RWPE1 (cell line): Measurements from ENCODE around the gene MRGPRG.

Experiments
- CTCF ChIA-PET: fragments of 350-600 bp; sonication (Branson Sonifier 250); formaldehyde crosslinking; extraction: SDS; loops from one replicate; lab custom pipeline; 2021; lab: Yijun Ruan, JAX
- POLR2A ChIA-PET: fragments of 400-600 bp; formaldehyde crosslinking; extraction: SDS; loops from one replicate; lab custom pipeline; 2020; ENCODE audit warnings: antibody characterized with exemption; ENCODE audit not compliant: low non-redundant PET; lab: Yijun Ruan, JAX
- DNase-seq: peaks from one replicate; pipeline ENCODE4 v3.0.0; 2012; ENCODE audit warnings: low spot score
- H3K27ac ChIP-seq: fragments of 450-650 bp; 2 replicates; pipeline ENCODE4 v1.5.1; 2017
- TF ChIP-seq, protein P1 (sequence below): fragments of 450-650 bp; conservative IDR thresholded peaks from 2 replicates; pipeline ENCODE4 v1.5.1; 2017; ENCODE audit warnings: low read depth, mild to moderate bottlenecking

Gene MRGPRG

DNA sequence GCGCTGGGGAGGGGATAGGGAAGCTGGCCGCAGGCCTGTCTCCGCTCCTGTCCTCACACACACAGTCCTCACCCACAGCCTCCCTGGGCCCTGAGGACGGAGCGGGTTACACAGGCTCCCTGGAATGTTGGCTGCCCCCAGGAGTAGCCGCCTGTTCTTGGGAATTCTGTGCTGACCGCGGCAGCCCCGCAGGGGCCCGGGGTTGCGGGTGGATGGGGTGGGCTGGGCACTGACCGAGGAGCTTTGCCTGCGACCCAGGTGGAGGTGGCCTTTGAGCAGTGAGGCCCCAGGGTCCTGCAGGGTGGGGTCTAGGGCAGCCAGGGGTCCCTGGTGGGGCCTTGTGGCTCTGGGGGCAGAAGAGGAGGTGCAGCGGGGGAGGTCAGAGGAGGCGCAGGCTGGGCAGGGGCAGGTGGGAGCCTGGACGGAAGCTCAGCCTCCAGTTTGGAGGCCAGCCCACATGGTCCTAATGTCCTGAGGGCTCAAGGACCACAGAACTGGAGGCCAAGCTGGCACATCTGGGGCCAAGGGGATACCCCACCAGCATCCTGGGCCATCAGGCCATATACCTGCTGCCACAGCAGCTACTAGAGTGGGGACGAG is 6.6 kb upstream of the MRGPRG start:
- ChIA-PET CTCF (interaction anchor here (0.6 kb wide), 1 partner anchor 9 kb away, joined by 3 read pairs; no protein-coding TSS in a partner anchor), POLR2A (no interaction called here)
- DNase-seq, result no peak
- TF ChIP-seq, protein P1, sequence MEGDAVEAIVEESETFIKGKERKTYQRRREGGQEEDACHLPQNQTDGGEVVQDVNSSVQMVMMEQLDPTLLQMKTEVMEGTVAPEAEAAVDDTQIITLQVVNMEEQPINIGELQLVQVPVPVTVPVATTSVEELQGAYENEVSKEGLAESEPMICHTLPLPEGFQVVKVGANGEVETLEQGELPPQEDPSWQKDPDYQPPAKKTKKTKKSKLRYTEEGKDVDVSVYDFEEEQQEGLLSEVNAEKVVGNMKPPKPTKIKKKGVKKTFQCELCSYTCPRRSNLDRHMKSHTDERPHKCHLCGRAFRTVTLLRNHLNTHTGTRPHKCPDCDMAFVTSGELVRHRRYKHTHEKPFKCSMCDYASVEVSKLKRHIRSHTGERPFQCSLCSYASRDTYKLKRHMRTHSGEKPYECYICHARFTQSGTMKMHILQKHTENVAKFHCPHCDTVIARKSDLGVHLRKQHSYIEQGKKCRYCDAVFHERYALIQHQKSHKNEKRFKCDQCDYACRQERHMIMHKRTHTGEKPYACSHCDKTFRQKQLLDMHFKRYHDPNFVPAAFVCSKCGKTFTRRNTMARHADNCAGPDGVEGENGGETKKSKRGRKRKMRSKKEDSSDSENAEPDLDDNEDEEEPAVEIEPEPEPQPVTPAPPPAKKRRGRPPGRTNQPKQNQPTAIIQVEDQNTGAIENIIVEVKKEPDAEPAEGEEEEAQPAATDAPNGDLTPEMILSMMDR, result no peak
- H3K27ac ChIP-seq, result no peak overlapping the region

DNA sequence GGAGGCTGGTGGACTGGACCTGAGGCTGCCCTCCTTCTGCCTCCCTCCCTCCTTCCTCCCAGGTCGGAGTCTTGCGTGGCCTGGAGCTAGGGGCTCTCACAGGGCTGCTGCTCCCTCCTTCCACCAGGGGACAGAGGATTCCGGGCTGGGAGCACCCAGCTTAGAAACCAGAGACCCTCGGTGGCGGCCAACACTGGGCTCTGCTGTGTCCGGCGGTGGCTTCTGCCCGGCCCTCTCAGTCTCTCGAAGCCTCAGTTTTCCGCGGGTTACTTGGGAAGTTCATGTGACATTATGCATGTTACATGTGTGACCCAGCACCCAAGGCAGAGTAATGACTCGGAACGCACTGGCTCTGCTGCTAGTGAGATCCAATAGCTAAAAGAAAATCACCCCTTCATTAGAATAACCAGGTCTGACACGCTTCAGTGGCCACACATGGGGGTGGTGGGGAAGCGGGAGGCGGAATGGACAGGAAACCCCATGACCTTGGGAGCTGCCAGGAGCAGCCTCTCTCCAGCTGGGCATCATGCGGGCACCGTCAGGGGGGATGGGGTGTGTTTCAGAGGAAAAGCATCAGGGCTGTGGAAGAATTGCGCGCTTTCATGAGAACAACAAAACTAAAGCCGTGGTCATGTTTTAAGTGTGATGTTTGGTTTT is 5.9 kb upstream of the MRGPRG start:
- ChIA-PET CTCF (interaction anchor here (0.6 kb wide), 1 partner anchor 8 kb away, joined by 3 read pairs; no protein-coding TSS in a partner anchor), POLR2A (interaction anchor here (0.6 kb wide), 1 partner anchor 55 kb away, joined by 3 read pairs; no protein-coding TSS in a partner anchor)
- TF ChIP-seq, protein P1, result no peak
- no peak overlapping the region for H3K27ac ChIP-seq
- DNase-seq, result no peak

DNA sequence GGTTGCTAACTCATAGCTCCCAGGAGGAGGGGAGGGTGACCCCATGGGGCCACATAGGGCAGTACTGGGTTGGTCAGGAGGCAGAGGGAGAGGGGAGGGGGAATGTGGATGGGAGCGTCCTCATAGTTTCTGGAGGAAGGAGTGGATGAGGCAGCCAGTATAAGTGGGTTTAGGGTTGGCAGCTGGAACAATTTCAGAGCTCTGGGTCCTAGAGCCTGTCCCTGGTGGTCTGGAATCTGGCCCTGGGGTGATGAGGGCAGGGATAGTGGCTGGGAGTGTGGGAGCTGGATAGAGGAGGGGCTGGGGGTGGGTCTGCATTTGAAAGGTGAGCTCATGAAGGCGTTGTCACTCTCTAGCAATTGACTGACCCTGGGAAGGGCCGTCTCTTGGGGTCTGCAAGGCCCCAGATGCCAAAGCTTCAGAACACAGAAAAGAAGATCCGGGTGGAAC is 5.3 kb upstream of the MRGPRG start:
- H3K27ac ChIP-seq, result no peak overlapping the region
- TF ChIP-seq, protein P1, result no peak
- ChIA-PET POLR2A (no interaction called here), CTCF (no interaction called here)
- no peak for DNase-seq

DNA sequence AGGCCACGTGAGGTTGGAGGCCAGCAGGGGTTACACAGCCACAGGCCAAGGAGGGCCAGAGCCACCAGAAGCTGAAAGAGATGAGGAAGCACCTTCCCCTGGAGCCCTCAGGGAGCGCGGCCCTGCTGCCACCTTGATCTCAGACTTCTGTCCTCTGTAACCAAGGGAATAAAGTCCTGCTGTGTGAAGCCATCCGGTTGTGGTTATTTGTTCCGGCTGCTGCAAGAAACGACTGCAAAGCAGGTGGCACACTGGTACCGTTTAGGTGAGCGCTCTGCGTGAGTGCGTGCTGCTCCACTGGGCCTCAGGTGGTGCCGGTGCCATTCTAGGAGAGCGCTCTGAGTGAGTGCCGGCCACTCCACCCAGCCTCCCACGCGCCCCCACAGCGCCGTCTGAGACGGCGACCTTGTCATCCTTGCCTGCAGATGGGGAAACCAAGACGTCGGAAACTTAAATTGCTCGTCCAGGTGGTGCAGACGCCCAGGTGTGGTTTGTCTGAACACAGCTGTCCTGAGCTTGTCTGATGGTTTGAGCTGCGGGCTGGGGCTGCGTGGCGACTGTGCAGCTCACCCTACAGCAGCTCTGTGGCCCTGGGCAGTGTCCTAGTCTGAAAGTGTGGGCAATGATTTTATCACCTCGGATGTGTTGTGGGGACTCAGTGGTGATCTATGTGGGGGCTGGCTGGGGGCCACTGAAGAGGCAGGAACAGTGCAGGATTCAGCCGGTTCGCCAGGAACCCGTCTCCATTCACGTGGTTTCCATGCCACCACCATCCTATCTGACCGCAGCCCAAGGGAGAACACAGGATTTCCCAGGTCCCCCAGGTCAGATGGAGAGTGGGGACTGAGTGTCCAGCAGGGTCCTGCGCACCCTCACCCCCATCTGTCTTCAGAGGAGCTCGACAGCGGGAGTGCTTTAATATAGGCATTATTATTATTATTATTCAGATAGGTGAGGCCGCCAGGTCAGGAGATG is 4.6 kb upstream of the MRGPRG start:
- H3K27ac ChIP-seq, result no peak overlapping the region
- POLR2A ChIA-PET, result no interaction called here
- CTCF ChIA-PET, result no interaction called here
- DNase-seq, result no peak
- TF ChIP-seq, protein P1, result no peak

DNA sequence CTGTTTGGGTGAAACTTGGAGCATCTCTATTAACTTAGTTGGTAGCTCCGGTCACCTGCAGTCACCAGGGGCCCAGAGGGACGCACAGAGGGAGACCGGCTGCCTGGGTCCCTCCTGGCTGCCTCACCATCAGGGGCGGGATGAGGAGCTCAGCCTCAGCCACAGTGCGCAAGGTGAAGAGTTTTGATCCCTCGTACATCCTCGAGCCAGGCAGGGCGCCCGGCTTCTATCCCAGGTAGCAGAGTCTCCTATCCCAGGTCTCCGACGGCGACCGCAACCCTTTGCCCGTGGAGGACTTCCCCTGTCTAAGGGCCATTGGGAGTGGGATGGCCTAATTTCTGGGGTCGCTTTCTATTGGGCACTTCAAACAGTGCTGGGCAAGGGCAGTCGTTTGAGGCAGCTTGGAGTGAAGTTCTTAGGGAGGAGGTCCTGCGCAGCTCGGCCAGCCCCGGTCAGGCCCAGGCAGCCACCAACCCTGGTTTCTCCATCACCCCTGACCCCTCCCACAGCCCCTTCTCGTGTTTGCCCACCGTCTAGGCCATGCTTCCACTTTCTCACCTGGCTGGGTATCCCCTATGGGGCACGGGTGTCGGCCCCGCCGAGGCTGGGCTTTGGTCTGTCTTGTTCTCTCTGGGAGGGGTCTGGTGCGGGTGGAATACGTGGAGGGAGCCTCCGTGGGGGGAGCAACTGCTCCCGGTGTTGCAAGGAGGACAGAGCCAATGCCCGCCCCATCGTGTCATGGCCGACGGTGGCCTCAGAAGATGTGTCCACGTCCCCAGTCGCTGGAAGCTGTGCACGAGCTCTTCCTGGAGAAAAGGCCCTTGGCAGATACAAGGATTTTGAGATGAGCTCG is 3.6 kb upstream of the MRGPRG start:
- no peak overlapping the region for H3K27ac ChIP-seq
- POLR2A ChIA-PET, result no interaction called here
- CTCF ChIA-PET, result no interaction called here
- no peak for DNase-seq
- TF ChIP-seq, protein P1, result no peak
